ENCODE data around the gene TMEFF2. TPM values are rescaled to one million over a fixed set of nuclear protein-coding genes. Genes with fewer than 3 reads are reported as not detected.

The TMEFF2 gene
- total and polyA plus RNA-seq, 4 donors, result 0.08 TPM; not detected in 3

- no peak overlapping the region for H3K27ac ChIP-seq (ENCODE audit: low read depth in 1 of 2, low read length in 2 of 2)
- TF ChIP-seq YY1 (IDR thresholded peaks at IDR 0.05) (no peak), NR2F2 (IDR thresholded peaks at IDR 0.05) (no peak), MAX (IDR thresholded peaks at IDR 0.05) (no peak), TAF1 (conservative IDR thresholded peaks at IDR 0.05) (no peak), RXRA (IDR thresholded peaks at IDR 0.05) (no peak), GABPA (IDR thresholded peaks at IDR 0.05 in 1 of 2, conservative IDR thresholded peaks at IDR 0.05 in 1 of 2) (no peak), HNF4G (IDR thresholded peaks at IDR 0.05) (no peak), CTCF (IDR thresholded peaks at IDR 0.05; ENCODE audit: low read depth, low read length, missing input control) (no peak), ZBTB33 (IDR thresholded peaks at IDR 0.05) (no peak), ATF3 (IDR thresholded peaks at IDR 0.05) (no peak), HNF4A (conservative IDR thresholded peaks at IDR 0.05) (no peak), EGR1 (IDR thresholded peaks at IDR 0.05; ENCODE audit: low read depth in 2 of 2) (no peak), FOXA1 (IDR thresholded peaks at IDR 0.05) (no peak), REST (IDR thresholded peaks at IDR 0.05) (no peak), RAD21 (IDR thresholded peaks at IDR 0.05) (no peak), JUND (IDR thresholded peaks at IDR 0.05) (no peak)
- H3K9me3 ChIP-seq (ENCODE audit: control insufficient read depth in 4 of 4, low read length in 3 of 4), result no peaks in the 10 kb centered on the region
- no peaks in the 10 kb centered on the region for H3K27me3 ChIP-seq (ENCODE audit: control insufficient read depth in 4 of 4, insufficient read depth in 4 of 4, low read length in 3 of 4)
- H3K36me3 ChIP-seq (ENCODE audit: control insufficient read depth in 4 of 4, insufficient read depth in 3 of 4, low read depth in 1 of 4, low read length in 3 of 4), result no peaks in the 10 kb centered on the region
- H3K4me3 ChIP-seq (ENCODE audit: low read depth in 1 of 3, low read length in 3 of 3), result no peak overlapping the region
- no peak for DNase-seq (ENCODE audit: low spot score)
- 70% methylated on average over 1 of the region's 1 CpG for WGBS
- no peaks in the 10 kb centered on the region for H3K4me1 ChIP-seq (ENCODE audit: control insufficient read depth in 4 of 4, insufficient read depth in 4 of 4, low read length in 3 of 4)
- H3K9ac ChIP-seq (ENCODE audit: low read depth in 1 of 2, low read length in 2 of 2), result no peak overlapping the region
These were observed 262.4 kb downstream of the TMEFF2 start for GRCh38 chr2:191932286-191932685.

- Histone ChIP-seq H3K27me3 (ENCODE audit: control insufficient read depth in 4 of 4, insufficient read depth in 4 of 4, low read length in 3 of 4) (no peaks in the 10 kb centered on the region), H3K4me1 (ENCODE audit: control insufficient read depth in 4 of 4, insufficient read depth in 4 of 4, low read length in 3 of 4) (no peaks in the 10 kb centered on the region), H3K27ac (ENCODE audit: low read depth in 1 of 2, low read length in 2 of 2) (no peak overlapping the region), H3K9ac (ENCODE audit: low read depth in 1 of 2, low read length in 2 of 2) (no peak overlapping the region), H3K36me3 (ENCODE audit: control insufficient read depth in 4 of 4, insufficient read depth in 3 of 4, low read depth in 1 of 4, low read length in 3 of 4) (no peaks in the 10 kb centered on the region), H3K4me3 (ENCODE audit: low read depth in 1 of 3, low read length in 3 of 3) (no peak overlapping the region), H3K9me3 (ENCODE audit: control insufficient read depth in 4 of 4, low read length in 3 of 4) (no peaks in the 10 kb centered on the region)
- no peak for DNase-seq (ENCODE audit: low spot score)
- 89% methylated on average over 1 of the region's 1 CpG for WGBS
- no peak for TF ChIP-seq NR2F2 (IDR thresholded peaks at IDR 0.05)
- TF ChIP-seq RXRA (IDR thresholded peaks at IDR 0.05), result no peak
- TF ChIP-seq EGR1 (IDR thresholded peaks at IDR 0.05; ENCODE audit: low read depth in 2 of 2), result no peak
- no peak for TF ChIP-seq MAX (IDR thresholded peaks at IDR 0.05)
- TF ChIP-seq REST (IDR thresholded peaks at IDR 0.05), result no peak
- TF ChIP-seq RAD21 (IDR thresholded peaks at IDR 0.05), result no peak
- no peak for TF ChIP-seq HNF4G (IDR thresholded peaks at IDR 0.05)
- no peak for TF ChIP-seq FOXA1 (IDR thresholded peaks at IDR 0.05)
- no peak for TF ChIP-seq FOXA2 (IDR thresholded peaks at IDR 0.05)
- no peak for TF ChIP-seq TAF1 (conservative IDR thresholded peaks at IDR 0.05)
- no peak for TF ChIP-seq HNF4A (conservative IDR thresholded peaks at IDR 0.05)
- no peak for TF ChIP-seq ATF3 (IDR thresholded peaks at IDR 0.05)
- no peak for TF ChIP-seq YY1 (IDR thresholded peaks at IDR 0.05)
These were observed 263.4 kb downstream of the TMEFF2 start for GRCh38 chr2:191931329-191931728.
